GM12891 (cell line): ENCODE data around the gene DHRS3.

Experiments used
- PAX5 ChIP-seq: IDR thresholded peaks from 2 replicates; pipeline ENCODE4 v1.6.1; 2011; ENCODE audit warnings: low read length, moderate library complexity, mild to moderate bottlenecking; ENCODE audit not compliant: insufficient read depth, severe bottlenecking
- POLR2A ChIP-seq: IDR thresholded peaks from 2 replicates; pipeline ENCODE4 v1.6.1; 2011; ENCODE audit warnings: low read depth, low read length, control low read depth
- POLR2AphosphoS5 ChIP-seq: IDR thresholded peaks from 2 replicates; pipeline ENCODE4 v1.6.1; 2011; ENCODE audit warnings: low read depth, low read length, control low read depth
- POU2F2 ChIP-seq: IDR thresholded peaks from 2 replicates; pipeline ENCODE4 v1.6.1; 2011; ENCODE audit warnings: low read depth, mild to moderate bottlenecking, control low read depth, low read length, moderate library complexity
- SPI1 ChIP-seq: IDR thresholded peaks from 2 replicates; pipeline ENCODE4 v1.6.1; 2011; ENCODE audit warnings: low read depth, low read length, control low read depth
- TAF1 ChIP-seq: IDR thresholded peaks from 2 replicates; pipeline ENCODE4 v1.6.1; 2011; ENCODE audit warnings: low read depth, low read length, control low read depth

DNA sequence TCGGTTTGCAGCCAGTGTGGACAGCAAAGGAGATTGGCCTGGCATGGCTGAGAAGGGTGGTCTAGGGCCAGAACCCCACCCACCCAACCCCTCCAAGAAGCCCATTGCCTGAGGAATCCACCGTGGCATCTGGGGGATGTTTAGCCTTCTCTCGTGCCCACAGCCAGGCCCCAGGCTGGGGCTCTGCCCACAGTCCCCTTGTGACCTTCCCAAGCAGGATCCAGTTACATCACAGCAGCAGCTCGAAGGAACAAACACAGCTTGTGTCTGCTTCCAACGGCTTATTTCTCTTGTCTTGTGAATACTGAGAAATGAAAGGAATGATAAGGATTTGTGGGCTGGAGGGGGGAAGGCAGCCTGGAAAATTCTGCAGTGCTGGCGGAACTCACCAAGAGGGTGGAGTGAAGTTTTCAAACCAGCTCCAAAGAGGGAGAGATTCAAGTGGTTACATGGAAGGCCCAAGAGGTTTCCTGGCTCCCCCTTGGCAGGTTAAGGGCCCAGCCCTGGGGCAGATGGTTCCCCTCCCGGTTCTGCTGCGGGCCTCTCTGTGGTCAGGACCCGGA lies 61.6 kb downstream of the DHRS3 start:
- TF ChIP-seq SPI1 (no peak), POLR2AphosphoS5 (no peak), POLR2A (no peak), TAF1 (no peak), POU2F2 (no peak), PAX5 (no peak)
